WTC11 (cell line): ENCODE data around the gene SOCS3. TPM values are rescaled to one million over a fixed set of nuclear protein-coding genes. Genes with fewer than 3 reads are reported as not detected.
A peak's percentile ranks its signal among the peaks of the same experiment; 100 is the strongest.

ENCODE experiments used
- ATAC-seq: fragments of 200-7000 bp; cut with Tn5 transposase; 2 replicates; pipeline ENCODE4 v1.10.0; 2021; ENCODE audit warnings: mild to moderate bottlenecking, moderate library complexity
- CTCF ChIA-PET: fragments of 300-600 bp; sonication (Branson Sonifier 250); formaldehyde crosslinking; loops from one replicate; lab custom pipeline; 2021; ENCODE audit warnings: antibody characterized with exemption; lab: Charles Lee
- POLR2A ChIA-PET: fragments of 350-600 bp; sonication (Branson Sonifier 250); formaldehyde crosslinking; loops from one replicate; lab custom pipeline; 2021; ENCODE audit warnings: antibody characterized with exemption; lab: Charles Lee
- DNase-seq: peaks from one replicate; pipeline ENCODE4 v3.0.0; 2021; ENCODE audit warnings: low spot score
- H3K27ac Mint-ChIP-seq: 2 replicates; pipeline ENCODE4 v1.8.0; 2021; ENCODE audit warnings: mixed read lengths
- H3K27me3 Mint-ChIP-seq: 2 replicates; pipeline ENCODE4 v1.8.0; 2021; ENCODE audit warnings: low read depth, mild to moderate bottlenecking, moderate library complexity, mixed read lengths
- H3K36me3 Mint-ChIP-seq: 2 replicates; pipeline ENCODE4 v1.8.0; 2021; ENCODE audit warnings: mixed read lengths
- H3K4me1 Mint-ChIP-seq: 2 replicates; pipeline ENCODE4 v1.8.0; 2022; ENCODE audit warnings: mixed read lengths
- H3K4me3 Mint-ChIP-seq: 2 replicates; pipeline ENCODE4 v1.8.0; 2021; ENCODE audit warnings: mild to moderate bottlenecking, moderate library complexity, mixed read lengths
- H3K9me3 Mint-ChIP-seq: 2 replicates; pipeline ENCODE4 v1.8.0; 2021; ENCODE audit warnings: mixed read lengths
- CREB1 ChIP-seq: sonication (generic); formaldehyde crosslinking; IDR thresholded peaks from 2 replicates; pipeline ENCODE4 v1.8.0; 2023; ENCODE audit warnings: mild to moderate bottlenecking, missing genetic modification reagents
- FOXJ3 ChIP-seq: sonication (generic); formaldehyde crosslinking; IDR thresholded peaks from 2 replicates; pipeline ENCODE4 v1.9.0; 2021; ENCODE audit warnings: missing genetic modification reagents, mild to moderate bottlenecking, borderline replicate concordance
- GABPB1 ChIP-seq: sonication (generic); formaldehyde crosslinking; IDR thresholded peaks from 2 replicates; pipeline ENCODE4 v1.8.1; 2023; ENCODE audit warnings: mild to moderate bottlenecking, missing genetic modification reagents
- MYBL2 ChIP-seq: sonication (generic); formaldehyde crosslinking; IDR thresholded peaks from 2 replicates; pipeline ENCODE4 v1.8.1; 2023; ENCODE audit warnings: mild to moderate bottlenecking, moderate library complexity, missing genetic modification reagents
- PRRX2 ChIP-seq: fragments of 250-450 bp; sonication (Bioruptor Pico); IDR thresholded peaks from 2 replicates; pipeline ENCODE4 v1.8.0; 2021; ENCODE audit warnings: mild to moderate bottlenecking
- ZNF121 ChIP-seq: sonication (generic); formaldehyde crosslinking; IDR thresholded peaks from 2 replicates; pipeline ENCODE4 v1.8.0; 2023; ENCODE audit warnings: missing genetic modification reagents
- ZNF317 ChIP-seq: sonication (generic); formaldehyde crosslinking; IDR thresholded peaks from 2 replicates; pipeline ENCODE4 v1.8.1; 2023; ENCODE audit warnings: low read depth, mild to moderate bottlenecking, moderate library complexity, missing genetic modification reagents, borderline replicate concordance
- total RNA-seq: library from RNA; stranded (reverse); gene quantifications from 3 replicates; pipeline ENCODE4 v1.2.3, GENCODE V29; 2021
- TF ChIP-seq, protein P1 (sequence below): sonication (generic); formaldehyde crosslinking; IDR thresholded peaks from 2 replicates; pipeline ENCODE4 v1.8.1; 2023; ENCODE audit warnings: mild to moderate bottlenecking, moderate library complexity, missing genetic modification reagents
- TF ChIP-seq, protein P2 (sequence below): sonication (generic); formaldehyde crosslinking; IDR thresholded peaks from 2 replicates; pipeline ENCODE4 v1.8.0; 2022; ENCODE audit warnings: mild to moderate bottlenecking, missing genetic modification reagents
- TF ChIP-seq, protein P3 (sequence below): sonication (generic); formaldehyde crosslinking; IDR thresholded peaks from 2 replicates; pipeline ENCODE4 v1.8.1; 2022; ENCODE audit warnings: mild to moderate bottlenecking, moderate library complexity, missing genetic modification reagents
- TF ChIP-seq, protein P4 (sequence below): fragments of 250-450 bp; sonication (Bioruptor Pico); IDR thresholded peaks from 2 replicates; pipeline ENCODE4 v1.9.0; 2021; ENCODE audit warnings: mild to moderate bottlenecking
- TF ChIP-seq, protein P5 (sequence below): sonication (generic); formaldehyde crosslinking; IDR thresholded peaks from 2 replicates; pipeline ENCODE4 v1.8.1; 2023; ENCODE audit warnings: mild to moderate bottlenecking, missing genetic modification reagents, borderline replicate concordance
- TF ChIP-seq, protein P6 (sequence below): sonication (generic); formaldehyde crosslinking; conservative IDR thresholded peaks from 2 replicates; pipeline ENCODE4 v1.8.1; 2022; ENCODE audit warnings: mild to moderate bottlenecking, missing genetic modification reagents
- TF ChIP-seq, protein P7 (sequence below): fragments of 200-600 bp; IDR thresholded peaks from 2 replicates; pipeline ENCODE4 v1.8.0; 2022; ENCODE audit warnings: antibody characterized with exemption
- TF ChIP-seq, protein P8 (sequence below): sonication (generic); formaldehyde crosslinking; IDR thresholded peaks from 2 replicates; pipeline ENCODE4 v1.8.1; 2023; ENCODE audit warnings: mild to moderate bottlenecking, missing genetic modification reagents, moderate library complexity
- TF ChIP-seq, protein P9 (sequence below): sonication (generic); formaldehyde crosslinking; IDR thresholded peaks from 2 replicates; pipeline ENCODE4 v1.8.0; 2023; ENCODE audit warnings: mild to moderate bottlenecking, missing genetic modification reagents
- TF ChIP-seq, protein P10 (sequence below): sonication (generic); formaldehyde crosslinking; IDR thresholded peaks from 2 replicates; pipeline ENCODE4 v1.8.1; 2023; ENCODE audit warnings: mild to moderate bottlenecking, missing genetic modification reagents, moderate library complexity

SOCS3 gene
- total RNA-seq, 1 experiment from 2014 or later, result 23.8 TPM

DNA sequence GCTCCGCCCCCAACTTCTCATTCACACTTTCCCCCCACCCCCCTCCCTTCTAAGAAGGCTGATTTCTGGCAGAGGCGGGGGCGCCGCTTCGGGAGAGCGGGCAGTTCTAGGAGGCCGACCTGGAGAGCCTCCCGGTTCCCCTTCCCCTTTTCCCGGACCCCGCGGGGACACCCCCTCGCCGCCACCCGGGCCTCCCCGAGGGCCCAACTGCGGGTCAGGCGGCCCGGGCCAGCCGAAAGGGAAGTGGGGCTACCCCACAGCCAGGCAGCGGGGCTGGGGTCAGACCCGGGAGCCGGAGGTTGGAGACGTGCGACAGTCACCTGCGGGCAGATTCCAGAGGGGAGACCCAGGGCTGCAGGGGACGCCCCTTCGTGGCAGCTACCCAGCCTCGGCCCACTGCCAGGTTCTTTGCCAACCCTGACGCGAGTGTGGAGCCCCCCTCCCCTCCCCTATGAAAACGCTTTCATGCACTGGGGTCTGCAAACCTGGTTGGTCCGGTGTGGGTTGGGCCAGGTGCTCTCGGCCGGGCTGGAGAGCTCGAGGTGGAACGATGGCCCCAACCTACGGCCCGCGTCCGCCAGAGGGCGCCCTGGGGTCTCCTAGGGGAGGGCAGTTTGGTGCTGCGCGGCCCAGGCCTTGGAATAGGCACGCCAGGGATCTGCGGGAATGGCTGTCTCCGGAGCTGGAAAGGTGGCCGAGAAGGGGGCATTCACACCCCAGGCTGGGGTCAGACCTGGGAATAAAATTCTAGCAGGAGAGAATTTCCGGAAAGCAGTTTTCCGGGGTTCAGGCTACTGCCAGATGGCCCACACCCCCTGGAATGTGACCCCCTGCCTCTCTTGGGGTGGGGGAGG is 721 bp upstream of the SOCS3 start:
- Mint-ChIP-seq H3K27ac (peak overlapping the region; percentile 93), H3K27me3 (peaks cover 16% of the 10 kb centered on the region), H3K9me3 (no peaks in the 10 kb centered on the region), H3K36me3 (peaks cover 6% of the 10 kb centered on the region), H3K4me1 (peaks cover 71% of the 10 kb centered on the region), H3K4me3 (peak overlapping the region; percentile 74)
- DNase-seq (peak; percentile 100), ATAC-seq (peak; percentile 59)
- CTCF ChIA-PET, result interaction anchor here (0.5 to 9.8 kb wide), 47 partner anchors 9 to 240 kb away, joined by 3 to 115 read pairs (median 5); partner anchors contain the start of genes PGS1 and TK1
- POLR2A ChIA-PET, result interaction anchor here (0.6 to 2.1 kb wide), 14 partner anchors 9 to 146 kb away, joined by 3 to 13 read pairs (median 6); partner anchors contain the start of gene PGS1
- TF ChIP-seq, protein P1, sequence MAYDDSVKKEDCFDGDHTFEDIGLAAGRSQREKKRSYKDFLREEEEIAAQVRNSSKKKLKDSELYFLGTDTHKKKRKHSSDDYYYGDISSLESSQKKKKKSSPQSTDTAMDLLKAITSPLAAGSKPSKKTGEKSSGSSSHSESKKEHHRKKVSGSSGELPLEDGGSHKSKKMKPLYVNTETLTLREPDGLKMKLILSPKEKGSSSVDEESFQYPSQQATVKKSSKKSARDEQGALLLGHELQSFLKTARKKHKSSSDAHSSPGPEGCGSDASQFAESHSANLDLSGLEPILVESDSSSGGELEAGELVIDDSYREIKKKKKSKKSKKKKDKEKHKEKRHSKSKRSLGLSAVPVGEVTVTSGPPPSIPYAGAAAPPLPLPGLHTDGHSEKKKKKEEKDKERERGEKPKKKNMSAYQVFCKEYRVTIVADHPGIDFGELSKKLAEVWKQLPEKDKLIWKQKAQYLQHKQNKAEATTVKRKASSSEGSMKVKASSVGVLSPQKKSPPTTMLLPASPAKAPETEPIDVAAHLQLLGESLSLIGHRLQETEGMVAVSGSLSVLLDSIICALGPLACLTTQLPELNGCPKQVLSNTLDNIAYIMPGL (CRISPR knock-in tag), result peak; percentile 97
- peak; percentile 64; the same call in 1 of the 2 replicates for TF ChIP-seq MYBL2 (CRISPR knock-in tag)
- TF ChIP-seq, protein P2, sequence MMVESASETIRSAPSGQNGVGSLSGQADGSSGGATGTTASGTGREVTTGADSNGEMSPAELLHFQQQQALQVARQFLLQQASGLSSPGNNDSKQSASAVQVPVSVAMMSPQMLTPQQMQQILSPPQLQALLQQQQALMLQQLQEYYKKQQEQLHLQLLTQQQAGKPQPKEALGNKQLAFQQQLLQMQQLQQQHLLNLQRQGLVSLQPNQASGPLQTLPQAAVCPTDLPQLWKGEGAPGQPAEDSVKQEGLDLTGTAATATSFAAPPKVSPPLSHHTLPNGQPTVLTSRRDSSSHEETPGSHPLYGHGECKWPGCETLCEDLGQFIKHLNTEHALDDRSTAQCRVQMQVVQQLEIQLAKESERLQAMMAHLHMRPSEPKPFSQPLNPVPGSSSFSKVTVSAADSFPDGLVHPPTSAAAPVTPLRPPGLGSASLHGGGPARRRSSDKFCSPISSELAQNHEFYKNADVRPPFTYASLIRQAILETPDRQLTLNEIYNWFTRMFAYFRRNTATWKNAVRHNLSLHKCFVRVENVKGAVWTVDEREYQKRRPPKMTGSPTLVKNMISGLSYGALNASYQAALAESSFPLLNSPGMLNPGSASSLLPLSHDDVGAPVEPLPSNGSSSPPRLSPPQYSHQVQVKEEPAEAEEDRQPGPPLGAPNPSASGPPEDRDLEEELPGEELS (CRISPR knock-in tag), result 0 out of 2 replicates have a peak, but pooled peaks have one; percentile 32
- TF ChIP-seq, protein P3, sequence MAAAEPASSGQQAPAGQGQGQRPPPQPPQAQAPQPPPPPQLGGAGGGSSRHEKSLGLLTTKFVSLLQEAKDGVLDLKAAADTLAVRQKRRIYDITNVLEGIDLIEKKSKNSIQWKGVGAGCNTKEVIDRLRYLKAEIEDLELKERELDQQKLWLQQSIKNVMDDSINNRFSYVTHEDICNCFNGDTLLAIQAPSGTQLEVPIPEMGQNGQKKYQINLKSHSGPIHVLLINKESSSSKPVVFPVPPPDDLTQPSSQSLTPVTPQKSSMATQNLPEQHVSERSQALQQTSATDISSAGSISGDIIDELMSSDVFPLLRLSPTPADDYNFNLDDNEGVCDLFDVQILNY (CRISPR knock-in tag), result peak; percentile 59; the same call in 1 of the 2 replicates
- no peak for TF ChIP-seq FOXJ3 (CRISPR knock-in tag)
- peak; percentile 84 for TF ChIP-seq ZNF121 (CRISPR knock-in tag)
- 0 out of 2 replicates have a peak, but pooled peaks have one; percentile 14 for TF ChIP-seq ZNF317 (CRISPR knock-in tag)
- TF ChIP-seq, protein P4, sequence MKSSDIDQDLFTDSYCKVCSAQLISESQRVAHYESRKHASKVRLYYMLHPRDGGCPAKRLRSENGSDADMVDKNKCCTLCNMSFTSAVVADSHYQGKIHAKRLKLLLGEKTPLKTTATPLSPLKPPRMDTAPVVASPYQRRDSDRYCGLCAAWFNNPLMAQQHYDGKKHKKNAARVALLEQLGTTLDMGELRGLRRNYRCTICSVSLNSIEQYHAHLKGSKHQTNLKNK (CRISPR knock-in tag), result no peak
- TF ChIP-seq, protein P5, sequence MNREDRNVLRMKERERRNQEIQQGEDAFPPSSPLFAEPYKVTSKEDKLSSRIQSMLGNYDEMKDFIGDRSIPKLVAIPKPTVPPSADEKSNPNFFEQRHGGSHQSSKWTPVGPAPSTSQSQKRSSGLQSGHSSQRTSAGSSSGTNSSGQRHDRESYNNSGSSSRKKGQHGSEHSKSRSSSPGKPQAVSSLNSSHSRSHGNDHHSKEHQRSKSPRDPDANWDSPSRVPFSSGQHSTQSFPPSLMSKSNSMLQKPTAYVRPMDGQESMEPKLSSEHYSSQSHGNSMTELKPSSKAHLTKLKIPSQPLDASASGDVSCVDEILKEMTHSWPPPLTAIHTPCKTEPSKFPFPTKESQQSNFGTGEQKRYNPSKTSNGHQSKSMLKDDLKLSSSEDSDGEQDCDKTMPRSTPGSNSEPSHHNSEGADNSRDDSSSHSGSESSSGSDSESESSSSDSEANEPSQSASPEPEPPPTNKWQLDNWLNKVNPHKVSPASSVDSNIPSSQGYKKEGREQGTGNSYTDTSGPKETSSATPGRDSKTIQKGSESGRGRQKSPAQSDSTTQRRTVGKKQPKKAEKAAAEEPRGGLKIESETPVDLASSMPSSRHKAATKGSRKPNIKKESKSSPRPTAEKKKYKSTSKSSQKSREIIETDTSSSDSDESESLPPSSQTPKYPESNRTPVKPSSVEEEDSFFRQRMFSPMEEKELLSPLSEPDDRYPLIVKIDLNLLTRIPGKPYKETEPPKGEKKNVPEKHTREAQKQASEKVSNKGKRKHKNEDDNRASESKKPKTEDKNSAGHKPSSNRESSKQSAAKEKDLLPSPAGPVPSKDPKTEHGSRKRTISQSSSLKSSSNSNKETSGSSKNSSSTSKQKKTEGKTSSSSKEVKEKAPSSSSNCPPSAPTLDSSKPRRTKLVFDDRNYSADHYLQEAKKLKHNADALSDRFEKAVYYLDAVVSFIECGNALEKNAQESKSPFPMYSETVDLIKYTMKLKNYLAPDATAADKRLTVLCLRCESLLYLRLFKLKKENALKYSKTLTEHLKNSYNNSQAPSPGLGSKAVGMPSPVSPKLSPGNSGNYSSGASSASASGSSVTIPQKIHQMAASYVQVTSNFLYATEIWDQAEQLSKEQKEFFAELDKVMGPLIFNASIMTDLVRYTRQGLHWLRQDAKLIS, result peak; percentile 90; the same call in 1 of the 2 replicates
- TF ChIP-seq, protein P6, sequence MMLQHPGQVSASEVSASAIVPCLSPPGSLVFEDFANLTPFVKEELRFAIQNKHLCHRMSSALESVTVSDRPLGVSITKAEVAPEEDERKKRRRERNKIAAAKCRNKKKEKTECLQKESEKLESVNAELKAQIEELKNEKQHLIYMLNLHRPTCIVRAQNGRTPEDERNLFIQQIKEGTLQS (CRISPR knock-in tag), result no peak
- TF ChIP-seq, protein P7, sequence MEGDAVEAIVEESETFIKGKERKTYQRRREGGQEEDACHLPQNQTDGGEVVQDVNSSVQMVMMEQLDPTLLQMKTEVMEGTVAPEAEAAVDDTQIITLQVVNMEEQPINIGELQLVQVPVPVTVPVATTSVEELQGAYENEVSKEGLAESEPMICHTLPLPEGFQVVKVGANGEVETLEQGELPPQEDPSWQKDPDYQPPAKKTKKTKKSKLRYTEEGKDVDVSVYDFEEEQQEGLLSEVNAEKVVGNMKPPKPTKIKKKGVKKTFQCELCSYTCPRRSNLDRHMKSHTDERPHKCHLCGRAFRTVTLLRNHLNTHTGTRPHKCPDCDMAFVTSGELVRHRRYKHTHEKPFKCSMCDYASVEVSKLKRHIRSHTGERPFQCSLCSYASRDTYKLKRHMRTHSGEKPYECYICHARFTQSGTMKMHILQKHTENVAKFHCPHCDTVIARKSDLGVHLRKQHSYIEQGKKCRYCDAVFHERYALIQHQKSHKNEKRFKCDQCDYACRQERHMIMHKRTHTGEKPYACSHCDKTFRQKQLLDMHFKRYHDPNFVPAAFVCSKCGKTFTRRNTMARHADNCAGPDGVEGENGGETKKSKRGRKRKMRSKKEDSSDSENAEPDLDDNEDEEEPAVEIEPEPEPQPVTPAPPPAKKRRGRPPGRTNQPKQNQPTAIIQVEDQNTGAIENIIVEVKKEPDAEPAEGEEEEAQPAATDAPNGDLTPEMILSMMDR, result peak; percentile 94
- TF ChIP-seq CREB1 (CRISPR knock-in tag), result 0 out of 2 replicates have a peak, but pooled peaks have one; percentile 61
- TF ChIP-seq PRRX2, result 0 out of 2 replicates have a peak, but pooled peaks have one; percentile 33
- TF ChIP-seq GABPB1 (CRISPR knock-in tag), result peak; percentile 66
- TF ChIP-seq, protein P8, sequence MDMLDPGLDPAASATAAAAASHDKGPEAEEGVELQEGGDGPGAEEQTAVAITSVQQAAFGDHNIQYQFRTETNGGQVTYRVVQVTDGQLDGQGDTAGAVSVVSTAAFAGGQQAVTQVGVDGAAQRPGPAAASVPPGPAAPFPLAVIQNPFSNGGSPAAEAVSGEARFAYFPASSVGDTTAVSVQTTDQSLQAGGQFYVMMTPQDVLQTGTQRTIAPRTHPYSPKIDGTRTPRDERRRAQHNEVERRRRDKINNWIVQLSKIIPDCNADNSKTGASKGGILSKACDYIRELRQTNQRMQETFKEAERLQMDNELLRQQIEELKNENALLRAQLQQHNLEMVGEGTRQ, result no peak
- TF ChIP-seq, protein P9, sequence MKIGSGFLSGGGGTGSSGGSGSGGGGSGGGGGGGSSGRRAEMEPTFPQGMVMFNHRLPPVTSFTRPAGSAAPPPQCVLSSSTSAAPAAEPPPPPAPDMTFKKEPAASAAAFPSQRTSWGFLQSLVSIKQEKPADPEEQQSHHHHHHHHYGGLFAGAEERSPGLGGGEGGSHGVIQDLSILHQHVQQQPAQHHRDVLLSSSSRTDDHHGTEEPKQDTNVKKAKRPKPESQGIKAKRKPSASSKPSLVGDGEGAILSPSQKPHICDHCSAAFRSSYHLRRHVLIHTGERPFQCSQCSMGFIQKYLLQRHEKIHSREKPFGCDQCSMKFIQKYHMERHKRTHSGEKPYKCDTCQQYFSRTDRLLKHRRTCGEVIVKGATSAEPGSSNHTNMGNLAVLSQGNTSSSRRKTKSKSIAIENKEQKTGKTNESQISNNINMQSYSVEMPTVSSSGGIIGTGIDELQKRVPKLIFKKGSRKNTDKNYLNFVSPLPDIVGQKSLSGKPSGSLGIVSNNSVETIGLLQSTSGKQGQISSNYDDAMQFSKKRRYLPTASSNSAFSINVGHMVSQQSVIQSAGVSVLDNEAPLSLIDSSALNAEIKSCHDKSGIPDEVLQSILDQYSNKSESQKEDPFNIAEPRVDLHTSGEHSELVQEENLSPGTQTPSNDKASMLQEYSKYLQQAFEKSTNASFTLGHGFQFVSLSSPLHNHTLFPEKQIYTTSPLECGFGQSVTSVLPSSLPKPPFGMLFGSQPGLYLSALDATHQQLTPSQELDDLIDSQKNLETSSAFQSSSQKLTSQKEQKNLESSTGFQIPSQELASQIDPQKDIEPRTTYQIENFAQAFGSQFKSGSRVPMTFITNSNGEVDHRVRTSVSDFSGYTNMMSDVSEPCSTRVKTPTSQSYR (CRISPR knock-in tag), result peak; percentile 82
- TF ChIP-seq, protein P10, sequence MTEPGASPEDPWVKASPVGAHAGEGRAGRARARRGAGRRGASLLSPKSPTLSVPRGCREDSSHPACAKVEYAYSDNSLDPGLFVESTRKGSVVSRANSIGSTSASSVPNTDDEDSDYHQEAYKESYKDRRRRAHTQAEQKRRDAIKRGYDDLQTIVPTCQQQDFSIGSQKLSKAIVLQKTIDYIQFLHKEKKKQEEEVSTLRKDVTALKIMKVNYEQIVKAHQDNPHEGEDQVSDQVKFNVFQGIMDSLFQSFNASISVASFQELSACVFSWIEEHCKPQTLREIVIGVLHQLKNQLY (CRISPR knock-in tag), result 0 out of 2 replicates have a peak, but pooled peaks have one; percentile 45
